Psoas muscle (tissue), 8 donors: Measurements from ENCODE around the gene CDSN. TPM values are rescaled to one million over a fixed set of nuclear protein-coding genes. Genes with fewer than 3 reads are reported as not detected.
A peak's percentile ranks its signal among the peaks of the same experiment; 100 is the strongest.

ENCODE experiments used
- ATAC-seq, 4 donors: fragments of 200-7000 bp; cut with Tn5 transposase; one replicate each; pipeline ENCODE4 v1.9.1; 2020; ENCODE audit warnings: moderate library complexity in 3 of 4, mild to moderate bottlenecking in 2 of 4
- DNase-seq, 2 donors: peaks; one replicate each; pipeline ENCODE4 v3.0.0-alpha.2; 2020
- H3K27ac ChIP-seq: fragments of 200-600 bp; one replicate; pipeline ENCODE4 v1.8.0; 2022
- H3K27me3 ChIP-seq, 3 donors: fragments of 200-600 bp in 1 of 3; one replicate each; pipeline versions ENCODE4 v1.6.1 to v1.8.0; 2013 to 2022; ENCODE audit warnings: low read length in 2 of 3, mild to moderate bottlenecking in 2 of 3, moderate library complexity in 1 of 3; ENCODE audit not compliant: insufficient read depth in 3 of 3
- H3K36me3 ChIP-seq, 2 donors: fragments of 200-600 bp in 1 of 2; one replicate each; pipeline versions ENCODE4 v1.6.1 to v1.8.0; 2013 to 2022; ENCODE audit warnings: low read depth in 1 of 2, mild to moderate bottlenecking in 1 of 2, moderate library complexity in 1 of 2; ENCODE audit not compliant: insufficient read depth in 1 of 2
- H3K4me1 ChIP-seq: fragments of 200-600 bp; one replicate; pipeline ENCODE4 v1.8.0; 2022
- H3K4me3 ChIP-seq: fragments of 200-600 bp; one replicate; pipeline ENCODE4 v1.8.0; 2022; ENCODE audit warnings: mild to moderate bottlenecking
- H3K9me3 ChIP-seq: fragments of 200-600 bp; one replicate; pipeline ENCODE4 v1.8.0; 2022
- CTCF ChIP-seq: fragments of 200-600 bp; IDR thresholded peaks from one replicate; pipeline ENCODE4 v1.8.0; 2022; ENCODE audit warnings: antibody characterized with exemption
- WGBS, 3 donors: extraction: QIAGEN DNeasy Blood & Tissue Kit; methylation state at CpG; one replicate each; pipeline versions ENCODE4 v1.1.6 to v1.1.7; 2013; 5-methylcytosine and 5-hydroxymethylcytosine counted together
- intact Hi-C, 2 donors: fragments of 100-400 bp; cut with DNase I; formaldehyde crosslinking; loops; one replicate each; pipeline versions ENCODE4 v1.11.0 to v1.14.2; 2022
- polyA plus RNA-seq, 3 donors: library from polyadenylated mRNA; stranded (reverse); fragments of 200-250 nt; gene quantifications; one replicate each; pipeline ENCODE4 v1.2.3, GENCODE V29; 2013
- total RNA-seq, 4 donors: library from RNA; stranded (reverse); fragmentation: NEBNext Ultra II Directional in 2 of 4; extraction: Animal tissue kit (Norgen Biotek cat#: 25700) in 2 of 4; gene quantifications; one replicate each; pipeline versions ENCODE4 v1.2.1 to v1.2.4, GENCODE V29; 2021 to 2023
- donor health status: healthy with polysubstance abuse.
- donor health status: DM: no; HTN: no; CAD: no; lungs with moderate emphysema.
- donor health status: Bipolar disorder and iron deficiency.
- donor health status: healthy.
- donor health status: DM: yes; HTN: yes; CAD: no.
- donor health status: DM: no; HTN: no; CAD: no.
- donor health status: DM: no; HTN: no; CAD: no.
- donor health status: DM: yes; HTN: yes; CAD: no.

The CDSN gene
- total and polyA plus RNA-seq, 7 donors = not detected

- peak in 1 of 4 donors; percentile 27 for ATAC-seq
- intact Hi-C loops = no loop called here
- H3K27me3 ChIP-seq = peaks cover 0 to 14% (median 0%) of the 10 kb centered on the region in 3 donors
- 63 to 69% (median 63%) methylated on average over 19 of the region's 19 CpGs for WGBS, 3 donors
- H3K4me3 ChIP-seq = no peak overlapping the region
- H3K4me1 ChIP-seq = no peaks in the 10 kb centered on the region
- no peaks in the 10 kb centered on the region for H3K36me3 ChIP-seq
- peak in 1 of 2 donors; percentile 45 for DNase-seq
- H3K27ac ChIP-seq = no peak overlapping the region
- no peaks in the 10 kb centered on the region for H3K9me3 ChIP-seq
- no peak for TF ChIP-seq CTCF
These were observed 3.4 kb downstream of the CDSN start for GRCh38 chr6:31116661-31117385.

DNA sequence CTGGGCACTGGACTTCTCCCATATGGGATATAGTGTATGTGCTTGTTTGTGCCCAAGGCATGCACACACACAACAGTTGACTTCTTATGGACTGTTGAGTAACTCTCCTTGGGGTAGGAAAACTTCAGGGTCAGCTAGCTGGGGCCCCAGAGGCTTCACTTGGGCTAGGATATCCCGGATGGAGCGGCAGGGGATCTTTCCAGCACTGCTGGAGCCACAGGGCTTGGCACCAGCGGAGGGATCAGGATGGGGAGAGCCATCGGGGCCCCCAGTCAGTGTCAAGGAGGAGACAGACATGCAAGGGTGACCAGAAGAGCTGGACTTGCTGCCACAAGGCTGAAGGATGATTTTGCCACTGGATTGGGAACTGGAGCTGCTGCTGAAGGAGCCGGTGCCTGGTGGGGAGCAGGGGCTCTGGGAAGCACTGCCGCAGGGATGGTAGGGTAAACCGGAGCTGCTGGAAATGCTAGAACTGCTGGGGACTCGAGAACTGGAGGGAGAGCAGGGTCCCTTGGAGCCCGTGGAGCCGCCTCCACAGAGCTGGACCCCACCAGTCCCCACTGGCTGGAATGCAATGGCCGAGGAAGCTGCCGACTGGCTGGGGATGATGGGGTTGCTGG lies 4.2 kb downstream of the CDSN start:
- Histone ChIP-seq H3K9me3 (no peaks in the 10 kb centered on the region), H3K36me3 (no peaks in the 10 kb centered on the region), H3K4me3 (no peak overlapping the region), H3K27ac (no peak overlapping the region), H3K27me3 (peaks cover 0 to 14% (median 0%) of the 10 kb centered on the region in 3 donors), H3K4me1 (no peaks in the 10 kb centered on the region)
- no peak for DNase-seq
- intact Hi-C loops = no loop called here
- no peak for TF ChIP-seq CTCF
- WGBS, 3 donors = 87 to 92% (median 90%) methylated on average over 12 of the region's 12 CpGs
- no peak for ATAC-seq

- no peaks in the 10 kb centered on the region for H3K36me3 ChIP-seq
- intact Hi-C loops = no loop called here
- no peak for ATAC-seq
- peaks cover 0 to 15% (median 0%) of the 10 kb centered on the region in 3 donors for H3K27me3 ChIP-seq
- no peak overlapping the region for H3K27ac ChIP-seq
- no peak for DNase-seq
- no peaks in the 10 kb centered on the region for H3K9me3 ChIP-seq
- 65 to 73% (median 66%) methylated on average over 9 of the region's 9 CpGs for WGBS, 3 donors
- H3K4me3 ChIP-seq = no peak overlapping the region
- TF ChIP-seq CTCF = no peak
- no peaks in the 10 kb centered on the region for H3K4me1 ChIP-seq
These were observed 5.0 kb downstream of the CDSN start for GRCh38 chr6:31114970-31115849.

- TF ChIP-seq CTCF = no peak
- Histone ChIP-seq H3K27ac (no peak within 1 kb of the TSS), H3K4me1 (no peaks in the 10 kb centered on the region), H3K27me3 (peaks cover 0 to 22% (median 0%) of the 10 kb centered on the region in 3 donors), H3K36me3 (no peaks in the 10 kb centered on the region), H3K4me3 (no peak within 1 kb of the TSS), H3K9me3 (no peaks in the 10 kb centered on the region)
- intact Hi-C loops = no loop called here
- ATAC-seq (peak; percentile 77 to 93 (median 85)), DNase-seq (peak; percentile 89 to 90)
- WGBS, 3 donors = 16 to 32% (median 19%) methylated on average over 3 of the region's 3 CpGs
These were observed 5.7 kb downstream of the CDSN start, which contains the start of gene PSORS1C1 for GRCh38 chr6:31114541-31114878. Gene PSORS1C1, plus strand, starts transcription at chr6:31114800. Its CDS starts 14,833 bp downstream, at chr6:31129633.
